SH-SY5Y (cell line): ENCODE data around the gene L3MBTL3.

Experiments used
- GATA2 ChIP-seq: IDR thresholded peaks from 2 replicates; pipeline ENCODE4 v1.6.1; 2011; ENCODE audit warnings: mild to moderate bottlenecking, low read depth, low read length
- GATA3 ChIP-seq: IDR thresholded peaks from 2 replicates; pipeline ENCODE4 v1.6.1; 2011; ENCODE audit warnings: low read depth, mild to moderate bottlenecking, low read length, moderate library complexity

DNA sequence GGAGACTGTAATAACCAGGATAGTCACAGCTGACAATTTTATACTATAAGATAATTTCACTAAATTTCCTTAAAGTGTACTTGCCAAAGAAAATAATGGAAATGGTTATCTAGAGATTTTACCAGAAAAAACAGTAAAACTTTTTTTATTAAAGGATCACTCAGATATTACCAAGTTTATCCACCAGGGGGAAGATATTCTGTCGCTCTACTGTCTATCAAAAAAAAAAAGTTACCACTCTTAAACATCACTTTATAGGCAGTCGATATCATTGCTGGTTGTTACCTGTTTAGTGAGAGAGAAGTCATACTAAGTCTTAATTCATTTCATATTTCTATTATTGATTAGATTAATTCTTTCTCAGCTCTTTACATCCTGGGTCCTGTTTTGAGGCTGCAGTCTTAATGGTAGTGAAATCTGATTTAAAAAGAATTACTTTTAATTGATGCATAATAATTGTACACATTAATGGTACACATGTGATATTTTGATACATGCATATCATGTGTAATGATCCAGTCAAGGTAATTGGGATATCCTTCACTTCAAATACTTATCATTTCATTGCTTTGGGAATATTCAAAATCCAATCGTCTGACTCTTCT is 18.9 kb downstream of the L3MBTL3 start:
- no peak for TF ChIP-seq GATA2
- no peak for TF ChIP-seq GATA3
